Measurements from ENCODE around the gene SMYD2. TPM values are rescaled to one million over a fixed set of nuclear protein-coding genes. Genes with fewer than 3 reads are reported as not detected.

Gene SMYD2
- total RNA-seq, 2 experiments from 2014 or later, result 17.1 to 17.6 TPM

DNA sequence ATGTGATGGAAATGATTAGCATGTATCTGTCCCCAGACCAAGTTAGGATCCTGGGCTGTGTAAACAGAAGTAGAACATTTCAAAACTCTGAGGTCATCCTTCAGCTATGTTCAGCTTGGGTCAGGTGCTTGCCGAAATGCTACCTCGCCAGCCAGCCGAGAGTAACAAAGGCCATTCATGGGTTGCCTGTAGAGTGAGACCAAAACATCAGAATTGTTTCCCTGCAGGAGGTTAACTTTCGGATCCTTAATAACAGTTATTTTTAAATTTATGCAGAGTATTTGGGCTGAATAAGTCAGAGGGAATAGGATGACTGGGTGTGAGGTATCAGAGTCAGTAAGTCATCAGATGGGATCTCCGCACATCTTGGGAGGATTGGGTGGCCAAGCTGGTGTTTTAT, 35.6 kb downstream of the SMYD2 start:
- intact Hi-C loops (cut with DNase I, micrococcal nuclease), result no loop called here
- no peak overlapping the region for H3K4me3 ChIP-seq (ENCODE audit: low read length)
- no peak for TF ChIP-seq CTCF (IDR thresholded peaks at IDR 0.05)
- no peak overlapping the region for H3K27ac ChIP-seq (ENCODE audit: low read depth in 1 of 2, low read length in 2 of 2)
- no peaks in the 10 kb centered on the region for H3K4me1 ChIP-seq (ENCODE audit: insufficient read depth, low read length)
- Mint-ChIP-seq H3K4me1 (ENCODE audit: low read depth) (no peaks in the 10 kb centered on the region), H3K27me3 (no peaks in the 10 kb centered on the region), H3K4me3 (no peak overlapping the region), H3K9me3 (no peaks in the 10 kb centered on the region), H3K36me3 (ENCODE audit: low read depth) (peaks cover 63% of the 10 kb centered on the region), H3K27ac (no peak overlapping the region)
- peaks cover 48% of the 10 kb centered on the region for H3K36me3 ChIP-seq (ENCODE audit: insufficient read depth, low read length)
- H3K27me3 ChIP-seq (ENCODE audit: control insufficient read depth in 1 of 2, insufficient read depth in 2 of 2, low read length in 2 of 2), result no peaks in the 10 kb centered on the region
- ATAC-seq (ENCODE audit: poor library complexity) (no peak), DNase-seq (no peak)
- CTCF ChIA-PET, result interaction anchor here (1.3 to 3.6 kb wide), 3 partner anchors 11 to 55 kb away, joined by 3 to 12 read pairs (median 5); no protein-coding TSS in a partner anchor
- POLR2A ChIA-PET, result no interaction called here
- no peaks in the 10 kb centered on the region for H3K9me3 ChIP-seq (ENCODE audit: control insufficient read depth in 1 of 2, insufficient read depth in 1 of 2, low read length in 2 of 2)

- H3K36me3 ChIP-seq (ENCODE audit: insufficient read depth, low read length), result peaks cover 54% of the 10 kb centered on the region
- H3K36me3 Mint-ChIP-seq (ENCODE audit: low read depth), result peaks cover 70% of the 10 kb centered on the region
- H3K9me3 Mint-ChIP-seq, result no peaks in the 10 kb centered on the region
- H3K9me3 ChIP-seq (ENCODE audit: control insufficient read depth in 1 of 2, insufficient read depth in 1 of 2, low read length in 2 of 2), result no peaks in the 10 kb centered on the region
- no peaks in the 10 kb centered on the region for H3K27me3 Mint-ChIP-seq
- ATAC-seq (ENCODE audit: poor library complexity) (no peak), DNase-seq (no peak)
- ChIA-PET POLR2A (no interaction called here), CTCF (interaction anchor here (1.3 to 3.6 kb wide), 3 partner anchors 11 to 56 kb away, joined by 3 to 12 read pairs (median 5); no protein-coding TSS in a partner anchor)
- no peak overlapping the region for H3K4me3 ChIP-seq (ENCODE audit: low read length)
- intact Hi-C loops (cut with DNase I, micrococcal nuclease), result no loop called here
- peak overlapping the region; percentile 17 for H3K27ac Mint-ChIP-seq
- H3K4me3 Mint-ChIP-seq, result no peak overlapping the region
- no peaks in the 10 kb centered on the region for H3K4me1 ChIP-seq (ENCODE audit: insufficient read depth, low read length)
- no peak for TF ChIP-seq CTCF (IDR thresholded peaks at IDR 0.05)
- no peaks in the 10 kb centered on the region for H3K4me1 Mint-ChIP-seq (ENCODE audit: low read depth)
- no peak overlapping the region for H3K27ac ChIP-seq (ENCODE audit: low read depth in 1 of 2, low read length in 2 of 2)
- no peaks in the 10 kb centered on the region for H3K27me3 ChIP-seq (ENCODE audit: control insufficient read depth in 1 of 2, insufficient read depth in 2 of 2, low read length in 2 of 2)
Measured at GRCh38 chr1:214317300-214317699, 36.3 kb downstream of the SMYD2 start.

DNA sequence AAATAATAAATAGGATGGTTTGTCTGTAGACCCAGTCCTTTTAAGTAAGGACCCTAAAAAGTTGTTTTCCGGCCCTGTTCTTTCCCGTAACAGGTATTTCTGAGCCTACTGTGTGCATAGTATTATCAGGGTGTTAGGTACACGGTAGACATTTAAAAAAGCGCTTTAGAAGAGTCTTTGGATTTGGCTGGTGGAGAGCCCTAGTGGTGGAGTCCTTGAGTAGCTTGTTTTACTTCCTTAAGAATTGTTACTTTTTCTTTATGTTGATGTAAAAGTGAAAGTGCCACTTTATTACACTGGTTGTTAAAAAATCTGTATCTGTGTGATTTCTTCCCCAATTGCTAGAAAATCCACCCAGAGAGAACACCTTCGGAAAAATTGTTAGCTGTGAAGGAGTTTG, 36.8 kb downstream of the SMYD2 start:
- POLR2A ChIA-PET, result no interaction called here
- ATAC-seq (ENCODE audit: poor library complexity) (no peak), DNase-seq (no peak)
- Histone ChIP-seq H3K9me3 (ENCODE audit: control insufficient read depth in 1 of 2, insufficient read depth in 1 of 2, low read length in 2 of 2) (no peaks in the 10 kb centered on the region), H3K27me3 (ENCODE audit: control insufficient read depth in 1 of 2, insufficient read depth in 2 of 2, low read length in 2 of 2) (no peaks in the 10 kb centered on the region), H3K4me1 (ENCODE audit: insufficient read depth, low read length) (no peaks in the 10 kb centered on the region), H3K36me3 (ENCODE audit: insufficient read depth, low read length) (peaks cover 58% of the 10 kb centered on the region), H3K4me3 (ENCODE audit: low read length) (no peak overlapping the region), H3K27ac (ENCODE audit: low read depth in 1 of 2, low read length in 2 of 2) (no peak overlapping the region)
- Mint-ChIP-seq H3K36me3 (ENCODE audit: low read depth) (peaks cover 74% of the 10 kb centered on the region), H3K4me1 (ENCODE audit: low read depth) (no peaks in the 10 kb centered on the region), H3K9me3 (no peaks in the 10 kb centered on the region), H3K27me3 (no peaks in the 10 kb centered on the region), H3K27ac (peak overlapping the region; percentile 17), H3K4me3 (no peak overlapping the region)
- CTCF ChIA-PET, result interaction anchor here (1.3 to 3.6 kb wide), 3 partner anchors 10 to 56 kb away, joined by 3 to 12 read pairs (median 5); no protein-coding TSS in a partner anchor
- intact Hi-C loops (cut with DNase I, micrococcal nuclease), result no loop called here
- no peak for TF ChIP-seq CTCF (IDR thresholded peaks at IDR 0.05)
